ENCODE data around the gene TBRG1. TPM values are rescaled to one million over a fixed set of nuclear protein-coding genes. Genes with fewer than 3 reads are reported as not detected.

TBRG1 gene
- total RNA-seq, 4 donors from 2014 or later: 35.2 to 54.2 (median 42.4) TPM

DNA sequence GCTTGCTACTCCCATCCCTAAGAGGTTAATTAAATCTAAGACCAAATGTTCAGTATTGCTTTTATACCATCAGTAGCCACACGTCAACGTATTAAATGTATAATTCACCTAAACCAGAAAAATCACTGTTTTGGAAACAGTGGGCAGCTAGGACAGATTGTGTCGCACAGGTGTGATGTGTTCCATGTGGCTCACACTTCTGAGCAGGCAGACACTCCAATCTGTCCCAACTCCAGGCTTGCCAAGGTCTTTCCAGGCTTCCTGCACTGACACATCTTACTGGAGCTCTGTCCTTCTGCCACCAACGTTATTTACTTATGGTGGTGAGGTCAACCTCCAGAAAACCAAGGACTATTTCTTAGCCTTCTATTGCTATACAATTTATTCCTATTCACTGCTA is 39.4 kb downstream of the TBRG1 start:
- no peak overlapping the region for H3K4me3 ChIP-seq
- H3K4me1 ChIP-seq: no peaks in the 10 kb centered on the region
- no peaks in the 10 kb centered on the region for H3K27me3 ChIP-seq
- no peak overlapping the region for H3K27ac ChIP-seq
- no peaks in the 10 kb centered on the region for H3K9me3 ChIP-seq
- WGBS, 2 donors (ENCODE audit: low coverage in 1 of 2): 90% methylated on average over 4 of the region's 4 CpGs
- TF ChIP-seq POLR2A (IDR thresholded peaks at IDR 0.05) (no peak), POLR2AphosphoS5 (IDR thresholded peaks at IDR 0.05) (no peak), EP300 (IDR thresholded peaks at IDR 0.05) (no peak)
- TF ChIP-seq, protein P1, sequence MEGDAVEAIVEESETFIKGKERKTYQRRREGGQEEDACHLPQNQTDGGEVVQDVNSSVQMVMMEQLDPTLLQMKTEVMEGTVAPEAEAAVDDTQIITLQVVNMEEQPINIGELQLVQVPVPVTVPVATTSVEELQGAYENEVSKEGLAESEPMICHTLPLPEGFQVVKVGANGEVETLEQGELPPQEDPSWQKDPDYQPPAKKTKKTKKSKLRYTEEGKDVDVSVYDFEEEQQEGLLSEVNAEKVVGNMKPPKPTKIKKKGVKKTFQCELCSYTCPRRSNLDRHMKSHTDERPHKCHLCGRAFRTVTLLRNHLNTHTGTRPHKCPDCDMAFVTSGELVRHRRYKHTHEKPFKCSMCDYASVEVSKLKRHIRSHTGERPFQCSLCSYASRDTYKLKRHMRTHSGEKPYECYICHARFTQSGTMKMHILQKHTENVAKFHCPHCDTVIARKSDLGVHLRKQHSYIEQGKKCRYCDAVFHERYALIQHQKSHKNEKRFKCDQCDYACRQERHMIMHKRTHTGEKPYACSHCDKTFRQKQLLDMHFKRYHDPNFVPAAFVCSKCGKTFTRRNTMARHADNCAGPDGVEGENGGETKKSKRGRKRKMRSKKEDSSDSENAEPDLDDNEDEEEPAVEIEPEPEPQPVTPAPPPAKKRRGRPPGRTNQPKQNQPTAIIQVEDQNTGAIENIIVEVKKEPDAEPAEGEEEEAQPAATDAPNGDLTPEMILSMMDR (IDR thresholded peaks at IDR 0.05): no peak
- H3K36me3 ChIP-seq: peaks cover 0 to 71% of the 10 kb centered on the region in 2 donors
- no peak for ATAC-seq

DNA sequence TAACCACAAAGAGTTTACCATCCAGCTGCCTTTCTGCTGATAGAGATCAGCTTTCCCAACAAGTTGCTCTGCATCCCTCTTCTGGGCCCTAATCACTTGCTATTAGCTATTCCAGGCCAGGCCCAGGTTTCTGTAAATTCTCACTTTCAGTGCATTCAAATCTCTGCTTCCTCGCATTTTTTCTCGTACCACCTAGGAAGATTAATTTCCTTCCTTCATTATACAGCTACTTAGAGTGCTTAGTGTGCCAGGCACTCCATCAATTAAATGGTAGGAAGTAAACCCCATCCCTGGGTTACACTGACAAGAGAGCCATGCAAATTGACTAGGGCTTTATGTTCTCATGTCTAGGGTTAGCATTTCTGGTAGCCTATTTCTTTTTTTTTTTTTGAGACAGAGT is 41.2 kb downstream of the TBRG1 start:
- no peaks in the 10 kb centered on the region for H3K27me3 ChIP-seq
- ATAC-seq: no peak
- no peak overlapping the region for H3K4me3 ChIP-seq
- no peaks in the 10 kb centered on the region for H3K9me3 ChIP-seq
- H3K4me1 ChIP-seq: no peaks in the 10 kb centered on the region
- no peak overlapping the region for H3K27ac ChIP-seq
- WGBS, 2 donors (ENCODE audit: low coverage in 1 of 2): 73% methylated on average over 2 of the region's 2 CpGs
- H3K36me3 ChIP-seq: peaks cover 0 to 63% of the 10 kb centered on the region in 2 donors
- TF ChIP-seq, protein P1 (IDR thresholded peaks at IDR 0.05): no peak
- no peak for TF ChIP-seq EP300 (IDR thresholded peaks at IDR 0.05)
- TF ChIP-seq POLR2A (IDR thresholded peaks at IDR 0.05): no peak
- no peak for TF ChIP-seq POLR2AphosphoS5 (IDR thresholded peaks at IDR 0.05)

DNA sequence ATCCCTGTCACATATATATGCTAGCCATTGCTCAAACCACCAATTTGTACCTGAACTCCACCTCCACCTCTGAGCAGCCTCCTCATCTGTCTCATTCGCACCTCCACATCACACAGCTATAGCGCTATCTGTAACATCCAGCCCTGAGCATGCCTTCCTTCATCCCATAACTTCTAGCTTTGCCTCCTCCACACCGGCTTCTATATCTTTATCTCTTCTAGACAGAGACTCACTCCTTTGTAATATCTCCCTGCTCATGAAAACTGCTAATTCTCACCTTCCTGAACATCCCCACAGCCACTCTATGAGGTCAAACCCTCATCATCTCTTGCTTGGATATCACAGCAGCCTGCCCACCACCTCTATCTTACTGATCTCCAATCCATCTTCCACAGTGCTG is 44.9 kb downstream of the TBRG1 start:
- peaks cover 0 to 49% of the 10 kb centered on the region in 2 donors for H3K36me3 ChIP-seq
- no peak for ATAC-seq
- TF ChIP-seq EP300 (IDR thresholded peaks at IDR 0.05): no peak
- no peak for TF ChIP-seq POLR2AphosphoS5 (IDR thresholded peaks at IDR 0.05)
- TF ChIP-seq POLR2A (IDR thresholded peaks at IDR 0.05): no peak
- TF ChIP-seq, protein P1 (IDR thresholded peaks at IDR 0.05): no peak
- peaks cover 0 to 5% (median 2%) of the 10 kb centered on the region in 3 donors for H3K4me1 ChIP-seq
- H3K27ac ChIP-seq: no peak overlapping the region
- WGBS, 2 donors (ENCODE audit: low coverage in 1 of 2): 92 to 98% methylated on average over 3 of the region's 3 CpGs
- no peak overlapping the region for H3K4me3 ChIP-seq
- H3K27me3 ChIP-seq: no peaks in the 10 kb centered on the region
- H3K9me3 ChIP-seq: no peaks in the 10 kb centered on the region

DNA sequence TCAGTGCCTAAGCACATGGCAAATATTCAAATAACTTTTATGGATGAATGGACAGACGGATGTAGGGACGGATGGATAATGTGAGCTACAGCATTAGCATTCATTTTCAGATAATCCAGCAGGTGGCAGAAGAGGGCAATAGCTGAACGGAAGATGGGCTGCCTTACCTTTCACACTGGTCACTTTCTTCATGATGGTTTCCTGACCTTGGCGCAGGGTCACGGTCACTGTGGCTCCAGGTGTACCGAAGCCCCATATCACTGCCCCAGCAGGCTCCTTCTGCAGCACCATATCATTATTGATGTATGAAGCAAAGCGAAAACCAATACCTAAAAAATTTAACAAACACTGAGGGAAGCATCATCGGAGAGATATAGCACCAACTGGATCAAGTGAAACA is 46.5 kb downstream of the TBRG1 start:
- H3K4me1 ChIP-seq: peaks cover 0 to 15% (median 6%) of the 10 kb centered on the region in 3 donors
- no peaks in the 10 kb centered on the region for H3K27me3 ChIP-seq
- no peaks in the 10 kb centered on the region for H3K9me3 ChIP-seq
- no peak for ATAC-seq
- TF ChIP-seq POLR2AphosphoS5 (IDR thresholded peaks at IDR 0.05): no peak
- TF ChIP-seq, protein P1 (IDR thresholded peaks at IDR 0.05): peak; percentile 68 to 82 (median 76)
- no peak for TF ChIP-seq POLR2A (IDR thresholded peaks at IDR 0.05)
- no peak for TF ChIP-seq EP300 (IDR thresholded peaks at IDR 0.05)
- WGBS, 2 donors (ENCODE audit: low coverage in 1 of 2): 17 to 23% methylated on average over 6 to 8 of the region's 8 CpGs
- peaks cover 0 to 36% of the 10 kb centered on the region in 2 donors for H3K36me3 ChIP-seq
- no peak overlapping the region for H3K27ac ChIP-seq
- no peak overlapping the region for H3K4me3 ChIP-seq

DNA sequence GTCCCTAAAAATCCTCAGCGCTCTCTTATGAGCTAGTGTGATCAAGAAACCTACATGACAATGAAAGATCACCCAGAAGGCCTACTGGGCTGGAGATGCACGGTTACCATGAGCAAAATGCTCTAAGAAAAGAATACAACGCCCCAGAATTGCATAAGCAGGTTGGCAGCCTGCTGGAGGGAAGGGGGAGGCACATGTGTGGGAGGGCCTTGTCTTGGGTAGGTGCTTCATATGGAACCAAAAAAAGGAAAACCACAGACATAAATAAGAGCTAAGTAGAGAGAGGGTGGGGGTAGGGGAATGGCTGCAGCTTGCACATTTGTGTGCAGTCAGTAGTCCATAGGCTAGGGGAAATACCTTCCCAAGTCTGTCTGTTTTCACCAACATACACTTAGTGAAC is 48.1 kb downstream of the TBRG1 start:
- no peak for ATAC-seq

More for the DNA sequence above, 48.1 kb downstream of the TBRG1 start:
- peaks cover 0 to 20% (median 6%) of the 10 kb centered on the region in 3 donors for H3K4me1 ChIP-seq
- no peak overlapping the region for H3K27ac ChIP-seq
- H3K36me3 ChIP-seq: peaks cover 0 to 21% of the 10 kb centered on the region in 2 donors
- H3K9me3 ChIP-seq: no peaks in the 10 kb centered on the region
- TF ChIP-seq, protein P1 (IDR thresholded peaks at IDR 0.05): no peak
- TF ChIP-seq POLR2A (IDR thresholded peaks at IDR 0.05): no peak
- no peak for TF ChIP-seq POLR2AphosphoS5 (IDR thresholded peaks at IDR 0.05)
- TF ChIP-seq EP300 (IDR thresholded peaks at IDR 0.05): no peak
- WGBS, 2 donors (ENCODE audit: low coverage in 1 of 2): 51 to 80% methylated on average over 1 to 2 of the region's 3 CpGs
- H3K4me3 ChIP-seq: no peak overlapping the region
- no peaks in the 10 kb centered on the region for H3K27me3 ChIP-seq
